Loucy (cell line): ENCODE data around the gene ZDHHC8.

Experiments
- H2AFZ ChIP-seq: fragments of 200-600 bp; sonication (generic); 2 replicates; pipeline ENCODE4 v1.6.0; 2016; ENCODE audit warnings: antibody characterized with exemption, mild to moderate bottlenecking, low read length, moderate library complexity
- H3F3A ChIP-seq: fragments of 200-600 bp; 2 replicates; pipeline ENCODE4 v1.6.0; 2016; ENCODE audit warnings: antibody characterized with exemption, low read depth, mild to moderate bottlenecking
- H3K27me3 ChIP-seq: fragments of 200-600 bp; sonication (generic); 2 replicates; pipeline ENCODE4 v1.6.1; 2014; ENCODE audit warnings: low read length, mild to moderate bottlenecking; ENCODE audit not compliant: insufficient read depth, poor library complexity, severe bottlenecking
- H3K36me3 ChIP-seq: fragments of 200-600 bp; sonication (generic); 2 replicates; pipeline ENCODE4 v1.6.1; 2016; ENCODE audit warnings: low read length; ENCODE audit not compliant: insufficient read depth
- H3K4me1 ChIP-seq: fragments of 200-600 bp; sonication (generic); 2 replicates; pipeline ENCODE4 v1.5.1; 2014; ENCODE audit warnings: low read length, mild to moderate bottlenecking; ENCODE audit not compliant: insufficient read depth, poor library complexity, severe bottlenecking
- H3K4me2 ChIP-seq: fragments of 200-600 bp; sonication (generic); 2 replicates; pipeline ENCODE4 v1.6.0; 2014; ENCODE audit warnings: antibody characterized with exemption, low read length, low read depth, mild to moderate bottlenecking; ENCODE audit not compliant: poor library complexity, severe bottlenecking
- H3K4me3 ChIP-seq: fragments of 200-600 bp; sonication (generic); 2 replicates; pipeline ENCODE4 v1.5.1; 2014; ENCODE audit warnings: low read length, mild to moderate bottlenecking, mixed read lengths; ENCODE audit not compliant: poor library complexity, severe bottlenecking
- H3K79me2 ChIP-seq: fragments of 200-600 bp; sonication (generic); 2 replicates; pipeline ENCODE4 v1.6.1; 2014; ENCODE audit warnings: low read length; ENCODE audit not compliant: insufficient read depth
- H3K9ac ChIP-seq: fragments of 200-600 bp; sonication (generic); 2 replicates; pipeline ENCODE4 v1.6.0; 2014; ENCODE audit warnings: mild to moderate bottlenecking, low read depth, low read length, moderate library complexity; ENCODE audit not compliant: poor library complexity, severe bottlenecking
- H3K9me2 ChIP-seq: fragments of 200-600 bp; sonication (generic); replicated peaks from 2 replicates; pipeline ENCODE4 v1.6.1; 2016; ENCODE audit warnings: low read depth, low read length, mixed read lengths
- H3K9me3 ChIP-seq: fragments of 200-600 bp; sonication (generic); 2 replicates; pipeline ENCODE4 v1.6.1; 2014; ENCODE audit warnings: mild to moderate bottlenecking, antibody characterized with exemption, low read length, low read depth; ENCODE audit not compliant: insufficient read depth
- H4K20me1 ChIP-seq: fragments of 200-600 bp; sonication (generic); 2 replicates; pipeline ENCODE4 v1.6.0; 2014; ENCODE audit warnings: antibody characterized with exemption, low read length, mild to moderate bottlenecking; ENCODE audit not compliant: insufficient read depth, poor library complexity, severe bottlenecking
- CTCF ChIP-seq: fragments of 200-600 bp; sonication (generic); conservative IDR thresholded peaks from 2 replicates; pipeline ENCODE4 v1.5.1; 2014; ENCODE audit warnings: mild to moderate bottlenecking, antibody characterized with exemption, low read length
- EZH2phosphoT487 ChIP-seq: fragments of 200-600 bp; IDR thresholded peaks from 2 replicates; pipeline ENCODE4 v1.6.1; 2018; ENCODE audit warnings: antibody characterized with exemption, mild to moderate bottlenecking, moderate library complexity, borderline replicate concordance

The ZDHHC8 gene

GRCh38 chr22:20178075-20178914, 46.7 kb downstream of the ZDHHC8 start:
- H3K36me3 ChIP-seq, result no peaks in the 10 kb centered on the region
- no peak overlapping the region for H3K4me3 ChIP-seq
- no peak overlapping the region for H3K4me2 ChIP-seq
- H3K27me3 ChIP-seq, result no peaks in the 10 kb centered on the region
- no peak overlapping the region for H3K9ac ChIP-seq
- no peaks in the 10 kb centered on the region for H3K79me2 ChIP-seq
- no peaks in the 10 kb centered on the region for H3F3A ChIP-seq
- no peak overlapping the region for H2AFZ ChIP-seq
- H3K9me3 ChIP-seq, result no peaks in the 10 kb centered on the region
- peaks cover 6% of the 10 kb centered on the region for H3K4me1 ChIP-seq
- H4K20me1 ChIP-seq, result no peaks in the 10 kb centered on the region
- no peaks in the 10 kb centered on the region for H3K9me2 ChIP-seq
- TF ChIP-seq CTCF (no peak), EZH2phosphoT487 (no peak)

- Histone ChIP-seq H3K9me2 (no peaks in the 10 kb centered on the region), H3K9ac (no peak overlapping the region), H3K27me3 (no peaks in the 10 kb centered on the region), H3K9me3 (no peaks in the 10 kb centered on the region), H3K4me2 (no peak overlapping the region), H2AFZ (no peak overlapping the region), H3K36me3 (no peaks in the 10 kb centered on the region), H3K4me3 (no peak overlapping the region), H3K79me2 (no peaks in the 10 kb centered on the region), H3K4me1 (peaks cover 6% of the 10 kb centered on the region), H4K20me1 (no peaks in the 10 kb centered on the region), H3F3A (no peaks in the 10 kb centered on the region)
- TF ChIP-seq CTCF (no peak), EZH2phosphoT487 (no peak)
Observed at GRCh38 chr22:20178915-20179227, 47.3 kb downstream of the ZDHHC8 start.

- H3K4me2 ChIP-seq, result no peak overlapping the region
Observed at GRCh38 chr22:20179455-20180244, 48.0 kb downstream of the ZDHHC8 start.

More at GRCh38 chr22:20179455-20180244, 48.0 kb downstream of the ZDHHC8 start:
- no peaks in the 10 kb centered on the region for H3K36me3 ChIP-seq
- H3K9ac ChIP-seq, result no peak overlapping the region
- H3K27me3 ChIP-seq, result no peaks in the 10 kb centered on the region
- no peak overlapping the region for H2AFZ ChIP-seq
- peaks cover 6% of the 10 kb centered on the region for H3K4me1 ChIP-seq
- no peaks in the 10 kb centered on the region for H3K9me3 ChIP-seq
- H3F3A ChIP-seq, result no peaks in the 10 kb centered on the region
- H4K20me1 ChIP-seq, result no peaks in the 10 kb centered on the region
- no peak overlapping the region for H3K4me3 ChIP-seq
- TF ChIP-seq CTCF (no peak), EZH2phosphoT487 (no peak)
- no peaks in the 10 kb centered on the region for H3K9me2 ChIP-seq
- no peaks in the 10 kb centered on the region for H3K79me2 ChIP-seq
